GM19023 (cell line): ENCODE results near the gene PKNOX2.
A peak's percentile ranks its signal among the peaks of the same experiment; 100 is the strongest.

Experiments
- ATAC-seq: cut with Tn5 transposase; IDR thresholded peaks from one replicate; pipeline ENCODE4 v1.9.1; 2021; ENCODE audit warnings: mild to moderate bottlenecking, moderate library complexity; ENCODE audit not compliant: unreplicated experiment

PKNOX2 gene

DNA sequence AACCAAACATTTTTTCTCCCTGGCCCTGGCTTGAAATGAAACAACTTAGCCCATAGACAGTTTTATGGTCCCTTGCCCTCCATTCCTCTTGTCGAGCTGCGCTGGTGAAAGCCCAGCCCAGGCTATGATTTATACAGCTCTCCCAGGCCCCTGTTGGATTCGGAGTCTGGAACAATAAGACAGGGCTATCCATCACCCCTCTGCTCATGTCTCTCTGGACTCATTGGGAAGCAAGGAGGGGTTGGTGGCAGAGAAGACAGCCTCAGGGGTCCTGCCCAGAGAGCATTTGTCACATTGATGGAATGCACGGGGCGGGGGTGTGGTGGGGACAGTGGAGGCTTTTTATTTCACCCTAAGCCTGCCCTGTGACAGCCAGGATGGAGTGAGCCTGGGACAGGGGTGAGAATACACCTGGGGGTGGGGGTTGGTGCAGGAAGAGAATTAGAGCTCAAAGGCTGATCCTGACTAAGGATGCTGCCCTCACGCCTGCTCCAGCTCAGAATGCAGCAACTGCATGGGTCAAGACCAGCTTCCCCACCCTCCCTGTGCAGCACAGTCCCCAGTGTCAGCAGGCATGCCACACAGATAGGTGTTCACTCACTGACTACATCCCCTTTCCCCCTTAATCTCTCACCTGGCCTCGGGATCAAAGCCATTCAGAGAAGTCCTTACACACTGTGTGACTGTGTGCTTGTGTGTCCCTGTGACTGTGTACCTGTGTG, 10.0 kb upstream of the PKNOX2 start:
- no peak for ATAC-seq

DNA sequence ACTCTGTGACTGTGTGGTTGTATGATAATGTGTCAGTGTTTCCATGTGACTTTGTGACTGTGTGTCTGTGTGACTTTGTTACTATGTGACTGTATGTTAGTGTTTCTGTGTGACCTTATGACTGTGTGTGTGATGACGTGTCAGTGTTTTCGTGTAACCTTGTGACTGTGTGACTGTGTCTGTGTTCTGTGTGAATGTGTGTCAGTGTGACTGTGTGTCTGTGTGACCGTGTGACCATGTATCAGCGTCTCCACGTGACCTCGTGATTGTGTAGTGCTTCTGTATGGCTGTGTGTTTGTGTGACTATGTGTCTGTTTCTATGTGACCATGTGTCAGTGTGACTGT, 9.5 kb upstream of the PKNOX2 start:
- no peak for ATAC-seq

DNA sequence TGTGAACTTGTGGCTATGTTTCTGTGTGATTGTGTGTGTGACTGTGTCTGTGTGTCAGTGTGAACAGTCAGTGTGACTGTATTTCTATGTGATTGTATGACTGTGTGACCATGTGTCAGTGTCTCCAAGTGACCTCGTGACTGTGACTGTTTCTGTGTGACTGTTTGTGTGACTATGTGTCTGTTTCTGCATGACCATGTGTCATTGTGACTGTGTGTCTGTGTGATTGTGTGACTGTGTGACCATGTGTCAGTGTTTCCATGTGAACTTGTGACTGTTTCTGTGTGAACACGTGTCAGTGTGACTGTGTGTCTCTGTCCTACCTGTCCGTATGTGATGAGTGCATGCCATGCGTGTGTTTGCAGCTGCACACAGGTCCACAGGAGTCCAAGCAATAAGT, 8.8 kb upstream of the PKNOX2 start:
- no peak for ATAC-seq

DNA sequence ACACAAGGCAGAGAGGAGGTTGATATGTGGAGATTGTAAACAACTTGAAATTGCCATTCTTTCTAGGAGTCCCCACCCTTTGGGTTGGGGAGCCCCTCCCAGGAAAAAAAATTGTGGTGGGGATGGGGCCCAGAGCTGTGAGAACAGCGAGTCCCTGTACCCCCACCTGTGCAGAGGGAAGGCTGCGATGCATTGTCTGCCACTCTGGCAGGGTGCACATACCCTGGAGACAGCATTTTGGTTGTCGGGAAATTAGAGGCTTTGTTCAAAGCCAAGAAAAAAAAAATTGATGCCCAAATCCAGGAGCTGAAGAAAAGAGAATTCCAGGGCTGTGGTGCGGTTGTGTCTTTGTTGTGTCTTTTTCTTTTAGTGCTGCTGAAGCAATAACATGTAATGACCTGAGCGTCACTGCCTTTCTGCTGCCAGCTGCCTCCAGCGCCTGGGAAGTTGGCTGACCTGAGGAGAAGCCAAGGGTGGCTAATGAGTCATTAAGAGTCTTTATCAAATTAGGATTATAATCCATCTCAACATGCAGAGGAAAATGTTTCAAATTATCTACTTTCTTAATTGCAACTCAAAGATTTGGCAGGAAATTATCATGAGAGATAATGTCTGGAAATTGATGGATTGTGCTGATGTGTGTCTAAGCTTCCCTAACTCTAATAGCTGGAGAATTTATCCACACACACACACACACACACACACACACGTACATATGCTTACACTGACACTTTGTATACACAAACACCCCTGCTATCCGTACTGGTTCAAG, 8.0 kb upstream of the PKNOX2 start:
- ATAC-seq, result no peak

DNA sequence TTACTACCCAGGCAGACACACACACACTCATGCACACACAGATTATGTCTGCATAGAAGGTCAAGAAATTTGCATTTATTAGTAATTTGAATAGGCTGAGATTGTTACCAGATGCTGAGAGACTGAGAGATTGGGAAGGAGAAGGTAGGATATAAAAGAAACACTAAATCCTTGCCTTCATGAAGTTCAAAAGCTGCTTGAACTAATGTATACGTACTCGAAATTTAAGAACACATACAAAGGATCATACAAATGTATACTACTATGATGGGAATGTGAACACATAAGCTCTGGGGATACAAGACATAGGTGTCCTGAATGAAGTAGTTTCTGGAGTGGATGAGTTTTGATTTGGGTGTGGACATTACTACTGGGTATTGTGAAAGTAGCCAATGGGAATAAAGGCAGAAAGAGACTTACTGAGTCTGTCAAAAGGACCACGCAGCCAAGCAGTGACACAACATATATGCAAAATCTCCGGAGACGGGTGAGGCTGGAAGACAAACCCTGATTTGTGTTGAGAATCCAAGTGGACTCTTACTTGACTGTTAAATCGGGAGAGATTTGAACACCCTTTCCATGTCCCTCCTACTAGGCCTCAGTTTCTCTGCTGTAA, 7.3 kb upstream of the PKNOX2 start:
- ATAC-seq, result no peak

DNA sequence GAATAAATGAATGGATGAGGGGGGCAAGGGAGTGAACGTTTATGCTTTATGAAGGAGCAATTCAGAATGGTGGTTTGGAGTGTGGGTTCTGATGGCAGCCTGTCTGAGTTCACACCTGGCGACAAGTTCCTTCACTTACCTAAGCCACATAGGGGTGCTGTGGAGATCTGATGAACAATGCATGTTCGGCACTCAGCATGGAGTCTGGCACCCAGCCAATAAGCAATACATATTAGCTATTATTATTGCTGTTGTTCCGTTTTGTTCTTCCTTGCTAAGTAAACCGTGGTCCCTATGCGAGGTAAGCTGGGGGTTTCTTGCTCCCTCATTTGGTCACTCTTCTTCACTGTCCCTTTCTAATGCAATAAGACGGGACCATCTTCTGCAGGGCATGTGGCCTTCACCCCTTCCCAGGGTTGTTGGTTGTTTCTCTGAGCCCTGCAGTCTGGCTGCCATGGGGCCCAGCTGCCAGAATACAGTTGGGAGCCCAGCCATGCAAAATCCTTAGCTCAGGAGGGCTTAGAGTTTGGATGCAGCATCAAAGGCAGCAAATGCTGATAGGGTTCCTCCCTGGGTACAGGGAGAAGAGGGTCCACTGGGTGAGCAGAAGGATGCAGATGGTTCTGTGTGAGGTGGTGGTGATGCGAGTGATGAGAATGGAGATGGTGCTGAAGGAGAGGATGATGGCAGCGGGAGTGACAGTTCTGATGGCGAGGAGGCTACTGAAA, 6.4 kb upstream of the PKNOX2 start:
- ATAC-seq, result no peak

DNA sequence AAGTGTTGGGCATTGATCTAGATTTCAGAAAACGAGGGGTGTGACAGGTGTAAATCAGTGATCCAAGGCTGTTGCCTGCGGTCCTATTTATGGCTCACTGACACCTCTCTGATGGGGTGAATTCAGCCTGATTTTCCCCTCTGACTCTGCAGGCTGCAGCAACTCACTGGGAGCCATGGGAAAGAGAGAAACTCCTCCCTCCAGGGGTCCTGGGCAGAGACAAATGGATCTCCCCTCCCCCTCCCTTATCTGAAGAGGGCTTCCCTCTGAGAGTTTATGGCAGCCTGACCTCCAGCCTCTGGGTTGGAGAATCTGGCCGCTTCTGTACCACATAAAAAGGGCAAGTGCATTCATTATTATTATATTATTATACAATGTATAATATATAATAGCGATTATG, 1.8 kb upstream of the PKNOX2 start:
- no peak for ATAC-seq

DNA sequence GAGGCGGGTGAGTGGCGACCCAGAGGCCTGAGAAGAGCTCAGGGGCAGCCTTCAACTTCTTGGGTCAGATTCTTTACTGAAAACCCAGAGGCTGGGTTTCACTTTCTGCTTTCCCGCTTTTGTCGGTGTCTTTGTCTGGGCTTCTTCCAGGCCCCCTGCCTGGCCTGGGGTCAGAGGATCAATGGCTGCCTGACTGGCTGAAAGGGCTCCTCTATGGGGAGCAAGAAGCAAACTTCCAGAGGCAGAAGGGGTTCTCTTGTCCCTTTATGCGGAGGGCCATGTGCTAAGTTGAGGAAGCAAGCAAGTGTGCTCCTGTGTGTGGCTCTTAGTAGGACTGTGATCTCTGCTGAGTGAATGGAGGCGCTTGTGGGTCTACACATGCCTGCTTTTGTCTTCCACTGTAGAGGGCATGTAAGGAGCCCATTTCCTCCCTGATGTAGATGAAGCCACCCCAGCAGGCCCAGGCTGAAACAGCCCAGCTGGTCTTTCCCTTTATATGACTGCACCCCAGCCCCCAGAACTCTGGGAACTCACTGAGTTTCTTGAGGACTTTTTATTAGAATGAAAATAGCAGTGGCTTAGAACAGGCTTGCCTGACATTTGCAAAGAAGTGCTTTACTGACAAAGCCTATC, 1.0 kb upstream of the PKNOX2 start:
- ATAC-seq, result no peak

DNA sequence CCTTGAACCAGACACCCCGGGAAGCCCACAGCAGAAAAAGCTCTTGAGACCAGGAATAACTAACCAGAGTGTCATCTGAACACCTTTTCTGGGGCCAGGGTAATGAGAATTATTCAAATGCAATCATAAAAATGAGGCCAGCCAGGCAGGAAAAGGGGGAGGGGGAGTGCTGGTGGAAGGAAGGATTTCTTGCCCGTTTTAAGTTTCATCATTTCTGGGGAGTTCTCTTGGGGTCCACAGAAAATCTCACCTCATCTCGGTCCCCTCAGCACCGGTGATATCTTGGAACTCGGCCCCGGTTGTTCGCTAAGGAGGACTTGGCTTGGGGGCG, 495 bp upstream of the PKNOX2 start:
- no peak for ATAC-seq

DNA sequence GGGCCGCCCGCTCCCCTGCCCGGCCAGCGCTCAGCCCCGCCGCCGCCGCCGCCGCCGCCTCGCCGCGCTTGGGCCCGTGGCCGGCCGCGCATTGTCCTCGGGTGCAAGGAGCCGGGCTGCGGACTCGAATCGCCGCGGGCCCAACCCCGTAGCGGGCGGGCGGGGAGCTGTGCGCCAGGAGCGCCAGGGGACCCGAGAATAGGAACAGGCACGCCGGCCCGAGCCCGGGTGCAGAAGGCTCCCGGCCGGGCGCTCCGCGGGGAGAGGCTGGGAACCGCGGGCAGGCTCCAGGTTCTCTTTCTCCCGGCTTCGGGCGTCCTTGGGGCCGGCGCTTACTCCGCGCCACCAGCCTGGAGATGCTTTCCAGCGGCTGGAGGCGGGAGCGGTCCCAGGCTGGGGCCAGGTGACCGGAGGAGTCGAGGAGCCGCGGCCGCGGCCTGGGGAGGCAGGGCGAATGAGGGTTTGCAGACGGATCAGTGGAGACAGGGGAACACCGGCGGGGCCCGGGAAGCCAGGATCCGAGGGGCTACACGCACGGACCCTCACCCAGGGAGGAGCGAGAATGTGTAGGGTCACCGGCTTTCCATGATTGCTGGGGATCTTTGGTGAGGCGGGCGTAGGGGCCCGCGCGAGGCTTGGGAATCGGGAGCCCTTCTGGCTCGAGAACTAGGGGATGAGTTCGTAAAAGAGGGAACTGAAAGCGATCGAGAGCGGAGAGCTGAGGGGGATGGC, 726 bp downstream of the PKNOX2 start:
- ATAC-seq, result peak; percentile 17

DNA sequence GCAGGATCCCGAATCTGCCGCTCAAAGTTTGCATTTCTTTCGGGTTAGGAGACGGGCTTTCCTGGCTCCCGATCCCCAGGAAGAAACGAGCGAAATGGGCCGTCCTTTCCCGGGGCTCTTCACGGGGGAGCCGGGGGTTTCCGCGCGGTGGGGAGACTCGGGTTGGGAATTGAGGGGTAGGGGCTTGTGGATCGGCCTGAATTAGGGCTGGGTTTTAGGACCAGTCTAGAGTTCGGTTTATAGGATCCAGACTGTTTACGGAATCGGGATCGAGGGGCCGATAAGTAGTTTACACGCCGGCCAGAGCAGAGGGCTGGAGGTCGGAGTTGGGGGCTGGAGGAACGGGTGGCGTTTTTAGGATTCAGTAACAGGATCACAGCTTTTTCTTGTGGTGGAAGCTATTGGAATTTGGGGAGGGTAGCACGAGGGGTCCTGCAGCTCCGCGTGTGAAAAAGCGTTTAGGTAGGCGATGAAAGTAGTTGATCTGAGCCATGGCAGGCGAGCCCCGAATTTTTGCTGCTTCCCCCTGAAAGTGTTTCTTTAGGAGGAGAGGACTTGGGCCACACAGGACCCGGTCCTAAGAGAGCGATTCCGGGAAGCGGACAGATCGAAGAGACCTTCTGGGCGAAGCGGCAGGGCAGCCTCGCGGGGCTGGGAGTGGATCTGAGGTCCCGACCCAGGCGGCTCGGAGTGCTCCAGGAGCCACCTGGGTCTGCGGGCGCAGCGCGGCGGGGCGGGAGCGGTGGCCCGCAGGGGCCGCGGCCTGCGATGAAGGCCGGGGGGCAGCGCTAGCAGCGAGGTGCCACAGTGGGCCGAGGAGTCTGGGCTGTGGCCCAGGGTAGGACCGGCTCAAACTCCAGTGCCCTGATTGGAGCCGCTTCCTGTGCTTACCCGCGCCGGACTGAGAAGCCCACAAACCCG, 1.6 kb downstream of the PKNOX2 start:
- no peak for ATAC-seq

DNA sequence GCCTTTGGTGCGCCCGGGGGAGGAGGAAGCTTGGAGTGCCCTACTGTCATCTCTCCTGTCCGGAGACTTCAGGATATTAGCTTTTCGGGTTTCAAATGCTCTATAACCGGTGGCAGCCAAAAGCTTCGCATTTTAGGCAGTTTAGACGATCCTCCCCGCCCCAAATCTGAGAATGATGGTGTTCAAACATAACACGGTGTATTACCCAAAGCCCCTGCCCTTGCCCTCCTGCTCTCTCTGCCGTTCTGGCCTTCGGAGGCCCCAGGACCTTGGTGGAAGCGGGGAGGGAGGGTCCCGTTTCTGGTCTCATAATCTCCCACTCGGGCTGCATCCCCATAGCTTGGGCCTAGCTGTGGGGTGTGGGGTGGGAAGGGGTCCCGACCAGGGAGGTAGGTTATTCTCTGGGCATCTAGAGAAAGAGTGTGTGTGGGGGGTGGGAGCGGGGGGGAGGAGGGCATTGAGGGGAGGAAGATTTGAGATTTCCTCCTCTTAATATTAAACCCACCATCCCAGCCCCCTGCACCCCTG, 2.3 kb downstream of the PKNOX2 start:
- ATAC-seq, result no peak

DNA sequence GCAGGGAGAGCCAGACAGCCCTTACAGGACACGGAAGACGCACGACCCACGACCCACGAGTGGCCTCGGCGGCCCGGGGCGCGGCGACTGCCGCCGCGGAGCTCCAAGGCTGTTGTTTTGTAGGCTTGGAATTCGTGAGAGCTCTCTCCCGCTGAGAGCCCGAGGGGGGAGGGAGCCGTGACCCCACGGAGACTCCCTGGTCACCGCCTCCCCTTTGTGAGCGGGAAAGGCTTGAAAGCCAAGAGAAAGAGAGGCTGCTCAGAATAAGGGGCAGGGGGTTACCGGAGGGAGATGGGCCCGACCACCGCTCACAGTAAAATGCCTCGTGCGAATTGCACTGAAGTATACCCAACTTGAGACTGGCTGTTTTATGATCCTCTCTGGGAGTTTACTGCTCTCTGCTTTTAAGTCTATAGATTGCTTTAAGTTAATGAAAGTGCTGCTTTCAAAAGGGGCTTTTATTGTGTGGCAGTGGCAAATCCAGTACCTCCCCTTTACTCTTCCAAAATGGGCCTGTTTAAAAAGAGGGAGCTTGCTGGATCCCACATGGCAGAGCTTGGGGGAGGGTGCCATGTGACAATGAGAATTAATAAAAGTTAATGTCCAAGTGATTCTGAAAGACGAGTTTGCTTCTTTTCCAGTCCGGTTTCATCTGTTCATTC, 2.9 kb downstream of the PKNOX2 start:
- ATAC-seq, result no peak

DNA sequence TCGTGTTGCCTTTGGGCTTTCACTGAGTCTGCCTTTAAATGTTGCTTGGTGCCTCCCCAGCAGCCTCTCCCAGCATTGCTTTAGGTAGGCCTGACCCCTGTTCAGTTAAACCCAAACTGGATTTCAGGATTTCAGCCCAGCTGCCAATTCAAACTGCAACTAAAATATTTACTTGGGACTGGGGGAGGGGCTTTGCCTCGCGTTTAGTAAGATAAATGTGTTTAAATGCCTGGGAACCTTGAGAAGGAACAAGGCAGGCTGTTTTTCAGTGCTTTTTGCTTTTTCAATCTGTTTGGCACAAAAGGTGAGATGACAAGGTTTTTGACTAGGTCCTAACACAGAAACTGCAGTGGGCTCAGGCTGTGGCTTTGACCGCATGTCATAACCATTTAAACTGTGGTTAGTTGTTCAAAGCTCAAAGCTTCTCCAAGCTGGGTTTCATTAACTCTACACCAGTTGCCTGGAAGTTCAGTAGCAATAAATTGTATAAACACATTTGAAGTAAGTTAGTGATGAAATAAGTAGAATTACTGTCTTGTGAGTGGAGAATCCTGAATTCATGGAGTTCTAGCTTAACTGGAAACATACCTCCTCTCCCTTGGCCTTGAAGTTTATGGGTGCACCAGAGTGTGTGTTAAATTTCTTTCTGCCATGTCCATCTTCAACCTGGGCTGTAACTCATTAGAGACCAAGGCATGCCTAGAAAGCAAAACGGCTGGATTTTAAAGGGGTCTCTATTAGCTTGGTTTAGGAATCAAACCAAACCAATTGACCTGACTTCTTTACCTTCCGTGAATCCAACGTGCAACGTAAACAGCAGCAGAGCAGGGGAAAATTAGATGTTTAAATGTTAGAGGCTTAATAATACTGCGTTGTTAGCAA, 3.6 kb downstream of the PKNOX2 start:
- no peak for ATAC-seq

DNA sequence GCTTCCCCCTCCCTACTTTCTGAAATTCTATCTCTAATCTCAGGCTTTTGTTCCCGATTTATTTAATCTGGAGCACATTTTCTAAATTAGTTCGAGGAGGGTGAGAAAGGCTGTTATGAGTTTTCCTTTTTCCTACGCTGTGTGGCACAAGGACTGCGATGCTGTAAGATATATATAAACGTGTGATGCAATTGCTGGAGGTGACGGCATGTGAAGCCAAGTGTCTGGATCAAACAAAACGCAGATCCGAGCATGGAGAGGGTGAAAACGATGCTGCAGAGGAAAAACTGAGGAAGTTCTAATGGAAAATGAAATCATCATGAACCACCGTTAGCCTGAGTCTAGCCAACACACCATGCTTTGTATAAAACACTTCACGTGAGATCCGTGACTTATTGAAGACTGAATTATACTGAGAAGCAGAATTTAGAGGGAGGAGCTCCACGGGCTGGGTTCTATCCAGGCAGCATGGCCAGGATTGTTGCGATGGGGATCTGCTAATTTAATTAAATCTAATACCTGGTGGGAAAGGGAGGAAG, 4.4 kb downstream of the PKNOX2 start:
- ATAC-seq, result no peak

DNA sequence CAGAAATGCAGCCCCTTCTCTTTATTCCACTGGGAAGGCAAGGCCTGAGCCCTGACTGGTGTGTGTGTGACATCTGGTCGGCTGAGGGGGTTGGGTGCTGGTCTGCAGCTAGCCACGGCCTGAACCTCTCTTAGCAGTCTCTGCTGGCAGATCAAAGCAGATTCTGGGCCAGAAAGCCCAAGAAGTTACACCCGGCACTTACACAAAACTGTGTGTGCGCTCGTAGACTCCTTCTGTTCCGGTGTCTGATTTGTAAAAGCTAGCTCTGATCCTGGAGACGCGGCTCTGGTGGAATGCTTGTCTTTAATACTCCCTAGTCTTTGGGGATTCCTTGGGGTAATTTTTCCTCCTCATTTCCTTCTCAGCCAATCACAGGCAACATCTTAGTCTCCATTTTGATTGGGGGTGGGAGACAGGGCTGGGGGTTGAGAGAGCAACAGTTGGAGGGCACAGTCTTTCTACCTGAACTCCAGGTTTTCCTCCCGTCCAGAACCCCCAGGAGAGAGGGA, 5.5 kb downstream of the PKNOX2 start:
- ATAC-seq, result no peak

DNA sequence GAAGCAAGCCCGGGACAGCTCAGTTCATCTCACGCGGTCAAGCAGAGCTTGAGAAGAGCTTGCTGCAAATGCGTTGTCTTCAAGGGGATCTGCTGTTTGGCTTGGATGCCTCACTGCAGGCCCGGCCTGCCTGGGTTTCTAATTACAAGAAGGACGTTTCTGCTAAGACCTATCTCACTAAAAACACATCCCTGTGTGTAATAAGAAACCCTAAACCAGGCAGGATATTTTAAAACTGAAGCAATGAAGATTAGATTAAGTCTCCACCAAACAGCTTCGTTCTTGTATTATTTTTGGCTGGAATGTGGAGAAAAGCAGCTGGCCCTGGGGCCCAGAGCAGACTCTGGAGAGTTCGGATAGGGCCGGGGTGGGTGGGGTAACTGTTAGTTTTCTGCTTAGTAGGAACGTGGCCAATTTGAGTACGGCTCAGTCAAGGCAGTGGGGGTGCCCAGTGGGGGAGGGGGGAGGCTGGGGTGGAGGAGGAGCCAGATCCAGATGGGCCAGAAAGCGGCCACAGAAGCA, 6.0 kb downstream of the PKNOX2 start:
- ATAC-seq, result no peak
